ENCODE measurements around the gene HDAC4.

Gene HDAC4

DNA sequence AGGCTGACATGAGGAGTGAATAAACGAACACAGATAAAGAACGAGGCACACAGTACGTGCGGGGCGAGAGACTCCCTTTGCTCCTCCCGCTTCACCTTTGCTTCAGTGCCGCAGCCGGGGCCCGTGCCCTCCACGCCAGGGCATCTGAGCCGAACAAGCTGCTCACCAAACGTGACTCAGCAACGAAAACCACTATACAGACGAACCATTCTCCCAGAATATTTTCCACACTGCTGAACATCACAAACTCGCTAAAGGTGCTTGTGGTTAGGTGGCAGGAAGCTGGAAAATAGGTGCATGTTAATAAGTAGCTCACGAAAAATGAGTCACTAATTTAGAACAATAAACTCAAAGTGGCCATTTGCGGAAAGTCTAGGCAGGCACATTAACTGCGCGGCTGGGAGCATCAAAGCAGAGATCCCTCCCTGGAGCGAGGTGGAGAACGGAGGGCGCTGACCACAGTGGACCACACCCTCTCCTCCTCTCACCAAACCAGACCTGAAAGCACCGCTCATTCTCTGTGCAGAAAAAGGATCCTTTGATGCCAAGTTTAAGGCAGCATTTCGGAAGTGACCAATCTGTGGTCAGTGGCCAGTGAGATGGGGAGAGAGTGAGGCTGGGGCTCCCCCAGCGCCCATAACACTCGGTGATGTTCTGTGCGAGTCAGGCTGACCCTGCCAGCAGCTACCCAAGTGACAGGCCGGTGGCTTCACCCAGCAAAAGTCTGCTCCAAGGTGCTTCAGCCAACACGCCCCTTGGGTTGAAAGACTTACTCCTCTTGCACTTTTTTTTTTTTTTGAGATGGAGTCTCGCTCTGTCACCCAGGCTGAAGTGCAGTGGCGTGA lies 153.2 kb downstream of the HDAC4 start:
- peak; percentile 46 for DNase-seq

DNA sequence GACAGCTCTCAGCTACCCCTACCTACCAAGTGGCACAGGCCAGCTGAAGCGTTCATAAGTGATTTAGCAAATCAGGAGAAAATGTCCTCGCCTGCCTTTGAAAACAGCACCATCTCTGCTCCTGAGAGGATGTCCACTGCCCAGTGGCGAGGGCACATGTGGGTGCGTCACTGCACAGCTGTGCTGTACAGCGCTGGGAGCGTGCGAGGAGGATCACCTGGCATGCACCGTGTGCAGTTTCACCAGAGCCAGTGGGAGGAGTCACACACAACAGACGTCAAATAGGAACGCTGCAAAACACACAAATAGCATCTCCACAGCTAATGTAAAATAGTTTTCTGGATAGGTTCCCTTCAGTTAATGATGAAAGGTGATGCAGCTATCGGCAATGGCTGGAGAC lies 154.1 kb downstream of the HDAC4 start:
- peak; percentile 46 for DNase-seq

DNA sequence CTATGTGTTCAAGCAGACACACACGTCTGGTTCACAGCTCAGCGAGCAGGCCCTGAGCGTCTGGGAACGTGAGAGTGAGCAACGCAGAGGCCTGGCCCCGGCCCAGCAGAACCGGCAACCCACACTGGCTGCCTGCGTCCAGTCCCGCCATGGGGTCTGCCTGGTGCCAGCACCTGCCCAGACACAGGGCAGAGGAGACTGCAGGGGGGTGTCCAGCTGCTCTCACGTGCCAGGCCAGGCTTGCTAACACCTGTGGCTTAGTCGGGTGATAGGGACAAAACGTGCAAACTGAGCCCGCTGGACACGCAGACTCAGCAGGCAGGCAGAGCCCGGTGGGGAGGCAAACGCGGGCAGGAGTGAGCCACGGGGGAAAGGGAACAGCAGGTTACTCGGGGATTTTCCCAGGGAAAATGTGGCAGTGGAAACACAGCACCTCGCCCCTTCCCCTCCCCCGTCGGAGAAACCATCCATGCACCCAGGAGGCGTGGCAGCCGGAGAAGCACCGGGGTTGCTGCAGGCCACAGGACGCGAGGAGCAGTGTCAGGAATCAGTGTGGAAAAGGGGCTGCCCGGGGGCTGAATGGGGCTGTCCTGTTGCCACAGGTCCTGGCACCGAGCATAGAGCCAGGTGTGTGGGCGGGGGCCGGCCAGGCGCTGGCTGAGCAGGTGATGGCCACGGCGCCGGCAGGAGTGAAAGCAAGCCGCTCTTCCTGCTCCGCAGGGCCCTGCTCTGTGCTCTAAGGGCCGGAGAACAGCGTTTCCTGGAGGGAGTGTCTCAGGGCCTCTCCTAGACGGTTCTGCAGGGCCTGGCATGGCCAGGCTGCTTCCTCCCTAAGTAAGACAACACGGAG lies 154.7 kb downstream of the HDAC4 start:
- DNase-seq, result peak; percentile 46

DNA sequence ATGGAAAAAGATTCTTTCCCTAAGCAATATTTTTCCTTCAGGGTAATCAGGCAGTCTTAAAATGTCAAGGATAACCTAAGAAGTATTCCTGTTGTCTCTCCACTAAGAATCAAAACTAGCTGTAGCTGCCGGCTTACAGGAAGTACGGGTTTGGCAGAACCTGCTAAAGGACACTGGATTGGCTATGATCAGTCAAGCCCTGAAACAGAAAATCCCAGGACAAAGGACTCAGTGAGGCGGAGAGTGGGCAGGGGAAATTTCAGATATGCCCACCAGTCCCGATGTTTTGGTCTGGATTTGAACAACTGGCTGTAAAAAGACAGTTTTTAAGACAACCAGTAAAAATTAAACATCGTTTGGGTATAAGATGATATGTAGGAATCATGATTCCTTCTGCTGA lies 155.7 kb downstream of the HDAC4 start:
- DNase-seq, result peak; percentile 34

DNA sequence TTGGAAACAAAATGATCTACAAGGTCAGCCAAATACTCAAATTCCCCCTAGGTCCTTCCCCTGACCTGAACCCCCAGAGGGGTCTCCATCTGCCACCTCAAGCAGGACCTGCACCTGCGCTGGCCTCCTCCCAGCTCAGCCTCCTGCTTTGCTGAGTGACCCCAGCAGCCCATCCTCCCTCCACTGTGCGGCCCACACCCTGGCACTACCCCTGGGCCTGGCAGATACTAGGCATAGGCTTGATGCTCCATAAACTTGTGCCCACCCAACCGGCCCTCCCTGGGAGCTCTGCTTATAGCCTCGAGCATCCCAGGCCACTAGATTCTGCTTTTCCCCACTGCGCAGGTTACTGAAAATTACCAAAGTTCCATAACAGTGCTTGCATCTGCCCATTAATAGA lies 156.2 kb downstream of the HDAC4 start:
- peak; percentile 16 for DNase-seq

DNA sequence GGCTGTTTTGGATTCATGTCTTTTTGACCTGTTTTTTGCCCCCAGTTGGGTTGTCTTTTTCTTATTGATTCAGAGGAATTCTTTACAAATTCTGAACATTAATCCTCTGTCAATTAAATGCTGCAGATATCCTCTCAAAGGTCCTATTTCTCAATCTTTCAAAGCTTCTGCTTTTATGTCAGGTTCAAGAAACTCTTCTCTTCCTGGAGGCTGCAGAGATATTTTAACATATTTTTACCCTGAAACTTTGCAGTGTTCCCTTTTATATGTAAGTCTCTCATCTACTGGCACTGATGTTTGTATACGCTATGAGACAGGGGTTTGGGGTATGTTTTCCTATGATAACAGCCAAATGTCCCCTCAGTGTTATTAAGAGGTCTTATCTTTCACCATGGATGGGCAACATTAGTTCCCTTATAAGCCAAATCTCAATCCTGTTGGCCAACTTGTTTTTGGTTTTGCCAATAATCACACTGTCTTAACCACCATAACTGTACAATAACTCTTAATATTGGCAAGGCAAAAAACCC lies 159.3 kb downstream of the HDAC4 start:
- DNase-seq, result no peak

DNA sequence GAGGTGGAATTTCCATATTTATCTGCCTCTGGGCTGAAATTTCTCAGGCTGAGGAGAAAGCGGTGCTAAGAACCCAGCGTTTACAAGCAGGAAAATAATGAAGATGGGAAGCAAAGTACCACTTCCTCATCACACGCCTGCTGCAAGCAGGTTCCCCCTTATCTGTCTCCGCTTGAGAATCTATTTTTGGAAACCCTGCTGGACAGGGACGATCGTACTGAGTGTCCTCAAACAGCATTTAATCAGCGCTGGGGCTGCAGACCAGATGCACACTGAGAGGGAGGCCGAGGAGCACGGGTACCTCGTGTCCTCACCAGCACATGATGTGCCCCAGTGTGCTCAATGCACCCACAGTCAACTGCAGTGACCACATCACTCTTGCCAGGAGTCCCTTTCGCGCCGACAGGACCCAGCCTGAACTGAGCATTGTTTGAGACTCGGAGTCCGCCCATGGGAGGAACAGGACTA lies 160.4 kb downstream of the HDAC4 start:
- peak; percentile 32 for DNase-seq

DNA sequence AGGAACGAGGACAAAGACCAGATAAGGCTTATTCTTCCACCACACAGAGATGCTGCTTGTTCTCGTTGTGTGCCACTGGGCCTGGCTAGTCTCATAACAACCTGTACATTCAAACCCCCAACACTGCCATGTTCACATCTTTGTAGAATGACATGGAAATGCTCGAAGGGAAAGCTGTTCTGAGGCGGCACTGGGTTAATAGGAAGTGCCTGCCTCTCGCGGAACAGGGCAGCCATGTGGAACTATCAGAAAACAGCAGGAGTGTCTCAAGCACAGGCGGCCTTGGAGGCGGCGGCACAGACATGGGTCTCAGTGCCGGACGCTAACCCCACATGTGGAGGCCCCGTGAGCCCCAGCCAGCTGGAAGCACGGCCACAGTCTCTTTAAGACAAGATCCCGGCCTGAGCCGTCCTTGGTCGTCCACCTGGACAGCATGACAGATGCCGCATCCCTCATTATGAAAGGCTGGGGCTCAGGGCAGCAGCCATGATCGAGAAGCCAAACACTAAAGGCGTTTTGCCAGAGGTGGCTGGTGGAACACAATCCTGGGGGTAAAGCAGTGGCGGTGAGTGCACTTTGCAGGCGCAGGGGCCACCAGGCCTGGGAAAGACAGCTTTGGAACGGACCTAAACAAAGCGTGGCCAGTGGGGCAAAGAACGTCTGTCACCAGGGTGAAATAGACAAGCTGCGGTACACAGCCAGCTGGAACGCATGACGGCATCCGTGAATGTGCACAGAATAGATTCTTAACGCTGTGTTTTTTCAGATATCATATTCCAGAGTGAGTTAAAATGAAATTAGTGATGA lies 161.0 kb downstream of the HDAC4 start:
- peak; percentile 46 for DNase-seq

DNA sequence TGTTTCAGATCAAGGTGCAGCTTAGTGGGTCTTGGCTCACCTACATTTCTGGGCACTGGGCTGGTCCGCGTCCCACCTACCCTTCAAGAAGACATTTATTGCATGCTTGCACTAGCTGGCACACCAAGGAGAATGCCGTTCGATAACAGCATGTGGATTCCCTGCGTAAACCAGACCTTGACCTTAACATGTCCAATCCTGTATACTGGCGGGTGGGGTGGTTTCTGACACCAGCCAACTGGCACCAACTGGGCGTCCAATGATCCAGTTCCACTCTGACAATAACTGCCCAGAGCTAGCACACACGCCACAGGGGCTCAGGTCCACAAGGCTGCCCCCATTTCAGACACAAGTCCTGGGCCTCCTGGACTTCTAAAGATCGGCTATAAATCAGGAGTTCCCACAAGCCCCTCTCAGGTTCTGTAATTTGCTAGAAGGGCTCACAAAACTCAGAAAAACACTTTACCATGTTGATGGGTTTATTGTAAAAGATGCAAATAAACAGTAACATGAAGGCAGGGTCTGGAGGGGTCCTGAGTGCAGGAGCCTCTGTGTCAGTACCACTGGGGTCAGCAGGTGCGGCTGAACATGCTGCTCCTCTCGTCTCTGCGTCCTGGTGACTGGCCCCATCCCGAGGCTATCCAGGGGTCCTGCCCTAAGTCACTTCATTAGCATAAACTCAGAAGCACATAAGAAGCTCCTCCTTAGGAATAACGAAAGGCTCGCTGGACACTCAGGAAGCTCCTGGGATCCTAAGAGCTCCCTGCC lies 161.8 kb downstream of the HDAC4 start:
- DNase-seq, result peak; percentile 37

DNA sequence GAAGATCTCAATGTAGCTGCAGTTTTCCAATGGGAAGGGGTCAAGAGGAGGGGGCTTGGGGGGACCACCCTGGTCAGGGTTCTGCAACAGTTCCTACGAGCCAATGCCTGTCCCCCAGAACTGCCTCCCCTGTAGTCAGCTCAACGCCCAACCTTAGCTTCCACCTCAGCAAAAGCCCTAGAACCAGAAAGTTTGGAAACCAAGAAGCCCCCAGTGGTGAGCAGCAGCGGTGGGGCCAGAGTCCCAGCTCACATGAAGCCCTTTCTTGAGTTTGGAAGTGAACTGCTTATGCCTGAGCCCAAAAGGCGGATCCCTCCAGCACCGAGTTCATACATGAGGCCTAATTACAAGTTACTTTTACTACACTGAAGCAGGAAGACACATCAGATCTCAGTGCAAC lies 162.4 kb downstream of the HDAC4 start:
- DNase-seq, result peak; percentile 11

DNA sequence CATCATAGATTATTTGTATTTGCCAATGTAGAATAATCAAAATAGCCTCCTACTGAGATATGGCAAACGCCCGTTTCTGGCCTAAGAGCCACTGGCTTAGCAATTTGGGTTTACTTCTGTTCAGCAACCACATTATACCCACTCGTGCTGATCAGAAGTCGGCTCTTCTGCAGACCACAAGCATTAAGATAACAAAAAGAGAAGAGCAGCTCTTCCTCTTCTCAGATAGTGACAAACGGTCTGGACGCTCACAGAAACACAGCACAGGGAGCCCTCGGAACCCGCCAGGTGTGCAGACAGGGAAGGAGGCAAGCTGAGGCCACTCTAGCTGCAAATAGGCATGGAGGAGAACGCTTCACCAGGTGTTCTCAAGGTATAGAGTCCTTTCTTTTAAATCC lies 164.0 kb downstream of the HDAC4 start:
- no peak for DNase-seq

DNA sequence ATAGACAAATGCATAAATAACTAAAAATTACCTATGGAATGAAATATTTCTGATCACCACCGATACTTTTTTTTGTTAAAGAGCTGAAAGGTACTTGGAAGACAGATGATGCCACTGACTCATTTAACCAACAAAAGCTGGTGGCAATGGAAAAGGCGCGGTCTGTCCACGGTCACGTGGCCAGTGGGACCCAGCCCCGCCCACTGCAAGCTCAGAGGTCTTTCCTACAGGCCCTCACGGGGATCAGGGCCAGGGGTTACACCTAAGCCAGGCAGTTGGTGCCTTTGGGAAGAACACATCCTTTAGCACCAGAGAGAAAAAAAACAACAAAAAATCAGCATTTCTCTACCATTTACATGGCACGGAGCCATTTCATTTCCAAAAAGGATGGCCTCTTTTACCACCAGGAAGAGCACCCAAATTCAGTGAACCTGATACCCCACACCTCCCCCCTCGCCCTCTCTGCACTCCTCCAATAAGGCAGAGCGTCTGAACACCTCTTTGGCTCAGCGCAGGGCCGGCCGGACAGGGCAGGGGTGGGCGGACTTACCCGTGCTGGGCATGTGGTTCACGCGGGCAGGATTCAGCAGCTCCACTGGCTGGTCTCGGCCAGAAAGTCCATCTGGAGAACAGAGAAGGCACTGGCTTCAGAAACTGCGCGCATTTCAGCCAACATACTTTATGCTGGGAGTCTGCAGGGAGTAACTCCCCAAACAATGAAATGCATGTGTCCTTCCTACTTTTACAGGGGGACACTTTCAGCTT lies 164.6 kb downstream of the HDAC4 start:
- peak; percentile 12 for DNase-seq

DNA sequence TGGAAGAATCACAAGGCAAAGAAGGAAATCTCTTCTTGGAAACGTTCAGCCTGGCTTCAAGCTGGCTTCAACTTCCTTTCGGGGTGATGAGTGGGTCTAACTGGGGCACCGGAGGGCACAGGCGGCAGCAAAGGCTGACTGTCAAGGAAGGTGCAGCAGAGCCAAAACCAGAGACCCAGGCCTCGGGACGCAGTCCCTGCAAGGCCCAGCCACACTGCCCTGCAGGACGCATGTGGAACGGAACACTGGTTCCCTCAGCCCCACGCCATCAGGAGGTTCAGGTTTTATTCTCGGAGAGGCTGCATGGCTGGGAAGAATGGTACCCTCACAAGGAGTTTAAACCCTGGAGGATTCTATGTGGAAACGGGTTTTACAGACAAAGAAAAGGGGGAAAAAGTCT lies 165.5 kb downstream of the HDAC4 start:
- DNase-seq, result peak; percentile 25

DNA sequence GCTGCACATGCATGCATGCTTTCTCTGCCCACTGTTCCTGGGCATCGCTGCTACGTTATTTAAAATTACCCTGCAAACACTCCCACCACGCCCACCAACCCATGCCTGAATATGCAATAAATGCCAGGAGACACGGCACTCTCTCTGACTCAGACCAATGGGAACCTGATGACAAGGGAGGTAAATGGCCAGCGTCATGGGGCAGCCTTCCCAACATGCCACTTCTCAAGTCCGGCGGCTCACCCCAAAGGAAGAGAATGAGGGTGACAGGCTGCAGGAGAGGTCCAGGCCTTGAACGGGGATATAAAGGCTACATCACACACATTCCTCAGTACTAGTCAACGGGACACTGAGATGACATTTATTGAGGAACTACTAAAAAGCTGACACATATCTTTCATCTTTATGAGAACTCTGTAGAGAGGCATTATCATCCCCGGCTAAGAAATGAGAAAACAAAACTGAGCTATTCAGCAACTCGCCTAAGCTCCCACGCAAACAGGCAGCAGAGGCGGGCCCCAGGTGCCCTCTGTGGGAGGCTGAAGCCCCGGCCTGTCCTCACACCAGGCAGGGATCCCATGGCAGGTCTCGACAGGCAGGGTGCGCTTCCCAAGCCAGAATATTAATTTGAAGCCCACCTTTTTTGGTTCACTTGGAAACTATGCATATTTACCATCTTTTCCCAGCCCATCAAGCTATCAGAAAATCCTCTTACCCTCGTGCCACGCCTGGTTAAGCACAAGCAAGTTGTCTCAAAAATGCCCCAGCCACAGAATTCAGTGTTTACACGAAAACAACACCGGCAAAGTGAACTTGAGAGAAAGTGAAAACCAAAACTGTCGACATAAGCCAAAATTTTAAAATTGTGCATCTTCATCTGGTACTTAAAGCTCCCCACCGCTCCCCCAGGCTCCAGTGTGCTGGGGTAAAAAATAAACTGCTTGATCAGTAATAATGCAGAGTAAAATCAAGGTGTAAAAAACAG lies 166.3 kb downstream of the HDAC4 start:
- DNase-seq, result peak; percentile 19

DNA sequence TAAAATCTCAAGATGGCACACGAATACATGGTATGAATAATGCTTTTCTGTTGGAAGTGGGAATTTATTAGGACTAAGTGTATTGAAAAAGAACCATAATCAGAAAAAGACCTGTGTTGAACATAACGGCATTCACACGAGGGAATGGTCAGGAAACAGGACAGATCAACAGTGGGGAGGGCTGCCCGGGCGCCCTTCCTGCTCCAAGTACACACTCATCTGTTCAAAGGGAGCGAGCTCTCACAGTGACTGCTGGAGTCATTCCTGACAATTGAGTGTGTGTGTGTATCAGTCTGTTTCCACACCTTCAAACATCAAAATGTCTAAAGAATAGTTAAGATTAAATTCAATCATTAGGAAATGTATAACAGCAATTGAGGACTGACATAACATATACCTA lies 167.2 kb downstream of the HDAC4 start:
- DNase-seq, result no peak

DNA sequence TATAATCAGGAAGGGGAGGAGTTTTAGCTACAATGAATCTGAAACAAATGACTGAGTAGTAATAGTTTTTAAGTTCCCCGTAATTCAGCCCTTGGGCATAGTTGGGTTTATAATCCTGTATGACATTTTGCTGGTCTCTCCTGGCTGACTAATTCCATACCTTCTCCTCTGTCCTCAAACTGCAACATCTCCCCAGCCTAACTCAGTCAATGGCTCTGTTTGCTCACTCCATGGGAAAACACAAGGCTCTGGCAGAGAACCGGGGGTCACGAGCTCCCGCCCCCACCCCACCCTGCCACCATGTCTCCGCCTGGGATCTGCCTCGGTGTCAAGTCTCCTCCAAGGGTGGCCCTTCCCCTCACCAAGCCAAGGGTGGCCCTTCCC lies 168.6 kb downstream of the HDAC4 start:
- peak; percentile 7 for DNase-seq

DNA sequence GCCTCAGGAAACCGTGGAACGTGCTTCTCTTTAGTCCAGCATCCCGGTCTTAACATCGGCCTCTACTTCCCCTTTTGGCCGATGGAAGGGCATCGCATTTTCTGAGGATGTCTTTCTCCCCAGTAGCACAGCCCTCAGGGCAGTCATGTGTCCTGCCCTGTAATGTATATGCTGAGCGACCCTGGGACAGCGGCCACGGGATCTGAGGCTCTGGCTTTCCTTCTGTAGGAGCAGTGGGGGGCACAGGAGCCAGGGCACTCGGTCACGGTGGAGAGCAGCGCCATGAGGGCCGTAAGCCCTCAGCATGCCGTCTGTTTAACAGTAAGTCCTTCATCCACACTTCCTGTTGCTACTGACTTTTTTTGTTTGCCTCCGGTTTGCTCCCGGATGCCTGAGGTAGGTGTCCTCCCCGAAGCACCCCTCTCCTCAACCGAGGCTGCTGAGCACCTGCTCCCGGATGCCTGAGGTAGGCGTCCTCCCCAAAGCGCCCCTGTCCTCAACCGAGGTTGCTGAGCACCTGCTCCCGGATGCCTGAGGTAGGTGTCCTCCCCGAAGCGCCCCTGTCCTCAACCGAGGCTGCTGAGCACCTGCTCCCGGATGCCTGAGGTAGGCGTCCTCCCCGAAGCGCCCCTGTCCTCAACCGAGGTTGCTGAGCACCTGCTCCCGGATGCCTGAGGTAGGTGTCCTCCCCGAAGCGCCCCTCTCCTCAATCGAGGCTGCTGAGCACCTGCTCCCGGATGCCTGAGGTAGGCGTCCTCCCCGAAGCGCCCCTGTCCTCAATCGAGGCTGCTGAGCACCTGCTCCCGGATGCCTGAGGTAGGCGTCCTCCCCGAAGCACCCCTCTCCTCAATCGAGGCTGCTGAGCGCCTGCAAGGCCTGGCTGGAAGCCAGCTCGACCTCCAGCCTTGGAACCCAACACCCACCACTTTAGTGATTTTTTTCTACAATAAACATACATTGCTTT lies 169.3 kb downstream of the HDAC4 start:
- DNase-seq, result peak; percentile 30

DNA sequence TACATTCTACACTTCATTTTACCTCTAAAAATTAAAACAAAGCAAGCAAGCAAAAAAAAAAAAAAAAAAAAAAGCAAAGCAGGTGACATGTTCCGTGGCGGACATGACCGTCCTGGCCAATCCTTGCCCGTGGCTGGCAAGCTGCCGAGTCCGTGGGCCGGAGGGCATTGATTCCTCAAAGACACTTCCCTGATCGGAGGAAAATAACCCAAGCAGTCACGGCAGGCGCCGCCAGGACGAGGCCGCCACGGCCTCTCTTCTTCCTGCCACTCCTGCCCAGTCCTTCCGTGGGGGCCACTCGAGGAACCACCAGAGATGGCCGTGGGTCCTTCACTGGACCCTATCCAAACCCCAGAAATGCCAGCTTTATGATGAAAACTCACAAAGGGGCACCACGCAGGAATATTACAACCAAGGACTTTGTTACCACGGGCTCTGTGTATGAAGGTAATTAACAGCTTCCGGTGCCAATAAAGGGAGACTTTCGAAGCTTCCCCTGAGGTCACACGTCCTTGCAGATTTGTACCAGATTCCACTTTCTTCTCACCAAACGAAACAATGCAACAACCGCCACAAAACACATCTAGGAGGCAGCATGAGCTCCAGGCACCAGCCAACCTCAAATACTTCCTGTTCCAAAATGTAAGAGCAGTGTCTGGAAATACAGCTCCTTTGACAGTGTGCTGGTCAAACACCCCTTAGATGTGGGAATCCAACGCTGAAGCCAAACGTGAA lies 170.3 kb downstream of the HDAC4 start:
- DNase-seq, result peak; percentile 38

Data from right forelimb (tissue), 1 donor.